Coronary artery (tissue), 2 donors: ENCODE data around the gene AGPAT2.
A peak's percentile ranks its signal among the peaks of the same experiment; 100 is the strongest.

Source experiments
- DNase-seq: peaks from one replicate; pipeline ENCODE4 v3.0.0-alpha.2; 2017; ENCODE audit warnings: low spot score
- H3K27ac ChIP-seq, 2 donors: fragments of 200-600 bp; sonication (generic); one replicate each; pipeline ENCODE4 v1.5.1; 2016 to 2019
- H3K4me3 ChIP-seq: fragments of 200-600 bp; sonication (generic); 2 replicates; pipeline ENCODE4 v1.5.1; 2016; ENCODE audit warnings: mild to moderate bottlenecking, moderate library complexity
- CTCF ChIP-seq: fragments of 200-600 bp; sonication (generic); IDR thresholded peaks from one replicate; pipeline ENCODE4 v1.5.1; 2019; ENCODE audit warnings: antibody characterized with exemption

The AGPAT2 gene

DNA sequence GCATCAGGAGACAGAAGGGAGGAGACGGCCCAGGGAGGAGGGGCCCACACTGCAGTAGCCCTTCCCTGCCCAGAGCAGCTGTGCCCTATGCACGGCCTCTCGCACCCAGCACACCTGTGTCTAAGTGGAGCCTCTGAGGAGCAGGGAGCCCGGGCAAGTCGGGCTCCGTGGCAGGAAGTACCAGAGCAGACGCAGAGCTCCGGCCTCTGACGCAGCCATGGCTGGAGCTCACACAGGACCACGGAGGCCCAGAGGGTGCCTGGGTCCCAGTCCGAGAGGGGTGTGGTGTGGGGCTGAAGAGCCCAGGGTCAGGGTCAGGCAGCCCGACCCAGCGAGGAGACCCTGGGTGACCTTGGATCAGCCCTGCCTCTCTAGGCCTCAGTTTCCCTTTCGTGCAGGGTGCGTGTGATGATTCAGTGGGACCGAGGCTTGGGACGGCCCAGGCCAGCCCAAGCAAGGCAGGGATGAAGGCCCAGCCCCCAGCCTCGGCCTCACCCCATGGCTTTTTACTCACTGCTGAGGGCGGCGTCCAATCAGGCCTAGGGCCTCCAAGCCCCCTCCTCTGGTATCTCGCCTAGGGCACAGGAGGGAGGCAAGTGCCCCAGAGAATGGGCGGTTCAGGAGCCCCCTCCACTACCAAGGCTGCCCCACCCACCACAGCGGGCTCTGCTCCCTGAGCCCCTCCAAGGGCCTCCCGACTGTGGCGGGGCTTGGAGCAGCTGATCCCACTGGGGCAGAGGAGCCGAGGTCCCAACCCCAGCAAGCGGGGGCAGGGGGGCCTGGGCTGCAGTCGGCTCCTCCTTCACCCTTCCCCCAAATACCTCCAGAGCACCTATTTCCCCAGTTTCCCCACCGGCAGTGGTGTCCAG lies 4.3 kb upstream of the AGPAT2 start:
- Histone ChIP-seq H3K27ac (no peak overlapping the region), H3K4me3 (no peak overlapping the region)
- DNase-seq = no peak
- TF ChIP-seq CTCF = no peak

DNA sequence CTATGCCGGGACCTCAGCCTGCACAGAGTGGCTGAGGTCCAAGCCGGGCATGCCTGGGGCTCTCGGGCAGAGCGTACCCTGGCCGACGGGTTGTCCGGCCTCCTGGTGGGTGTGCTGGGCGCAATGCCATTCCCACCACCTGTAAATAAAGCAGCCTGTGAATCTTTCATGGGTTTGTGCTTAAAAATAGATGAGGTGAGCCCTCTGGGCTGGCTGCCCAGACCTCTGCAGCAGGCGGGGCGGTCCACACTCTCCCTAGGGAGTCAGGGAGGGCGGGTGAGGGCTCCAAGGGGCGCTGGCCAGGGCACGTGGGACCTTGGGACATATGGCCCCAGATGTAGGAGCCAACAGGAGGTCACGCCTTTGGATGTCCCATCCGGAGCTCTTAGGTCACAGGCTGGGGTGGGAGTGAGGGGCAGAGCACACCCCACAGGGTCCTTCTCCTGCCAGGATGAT lies 3.6 kb upstream of the AGPAT2 start:
- Histone ChIP-seq H3K4me3 (no peak overlapping the region), H3K27ac (no peak overlapping the region)
- TF ChIP-seq CTCF = no peak
- DNase-seq = no peak

DNA sequence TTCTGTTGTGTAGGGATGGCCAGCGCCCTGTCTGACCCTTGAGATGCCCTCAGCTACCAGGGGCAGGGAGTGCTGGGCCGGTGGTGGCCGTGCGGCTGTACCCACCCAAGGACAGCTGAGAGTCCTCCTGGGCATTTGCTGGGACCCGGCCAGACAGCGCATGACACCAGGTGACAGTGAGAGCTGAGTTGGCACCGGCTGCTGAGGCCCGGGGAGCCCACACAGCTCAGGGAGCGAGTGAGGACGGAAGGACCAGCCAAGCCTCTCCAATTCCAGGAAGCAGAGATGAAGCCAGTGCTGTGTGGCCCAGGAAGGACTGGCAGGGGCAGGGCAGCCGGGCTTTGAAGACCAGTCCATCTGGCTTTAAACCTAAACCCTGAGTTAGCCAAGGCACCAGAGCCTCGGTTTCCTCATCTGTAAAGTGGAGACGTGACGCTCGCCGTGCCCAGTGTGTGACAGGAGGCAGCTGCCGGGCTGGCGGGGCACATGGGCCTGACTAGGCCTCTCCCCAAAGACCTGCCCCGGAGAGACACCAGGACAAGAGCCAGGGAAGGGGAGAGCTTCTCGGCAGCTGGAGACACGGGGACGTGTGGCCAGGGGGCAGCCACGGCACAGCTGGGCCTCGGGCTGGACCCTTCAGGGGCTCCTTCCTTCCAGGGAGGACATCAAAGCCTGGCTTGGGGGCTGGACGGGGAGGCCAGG lies 3.0 kb upstream of the AGPAT2 start:
- Histone ChIP-seq H3K4me3 (no peak overlapping the region), H3K27ac (no peak overlapping the region)
- TF ChIP-seq CTCF = no peak
- no peak for DNase-seq

DNA sequence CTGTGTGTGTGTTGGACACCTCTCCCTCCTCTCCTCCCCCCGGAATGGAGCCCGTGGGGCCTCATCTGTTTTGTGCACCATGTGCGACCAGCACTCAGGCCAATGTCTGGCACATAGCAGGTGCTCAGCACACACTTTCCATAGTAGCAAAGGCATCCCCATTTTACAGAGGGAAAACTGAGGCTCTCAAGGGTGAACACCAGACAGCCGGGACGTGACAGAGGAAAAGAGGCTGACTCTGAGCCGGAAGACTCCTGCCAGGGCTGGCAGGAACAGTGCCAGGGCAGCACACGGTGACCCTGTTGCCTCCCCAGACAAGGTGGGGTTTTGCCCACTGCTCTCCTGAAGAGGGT lies 1.8 kb upstream of the AGPAT2 start:
- Histone ChIP-seq H3K4me3 (no peak overlapping the region), H3K27ac (peak overlapping the region in 1 of 2 donors; percentile 11)
- no peak for TF ChIP-seq CTCF
- DNase-seq = no peak

GRCh38 chr9:136688274-136689107 lies 1.2 kb upstream of the AGPAT2 start:
- Histone ChIP-seq H3K4me3 (no peak overlapping the region), H3K27ac (peak overlapping the region in 1 of 2 donors; percentile 11)
- no peak for DNase-seq
- no peak for TF ChIP-seq CTCF

- H3K27ac ChIP-seq = peak overlapping the region in 1 of 2 donors; percentile 87
- H3K4me3 ChIP-seq = peak overlapping the region; percentile 87
- no peak for DNase-seq
- no peak for TF ChIP-seq CTCF
Observed at GRCh38 chr9:136687721-136688223, 515 bp upstream of the AGPAT2 start.
